RPMI8226 (cell line): ENCODE measurements around the gene OPN3.

ENCODE experiments used
- DNase-seq: peaks from one replicate; pipeline ENCODE4 v3.0.0-alpha.2; 2015

Gene OPN3

GRCh38 chr1:241645199-241645598 lies 5.0 kb upstream of the OPN3 start:
- no peak for DNase-seq

- DNase-seq = no peak
These were observed 4.1 kb upstream of the OPN3 start for GRCh38 chr1:241644259-241644658.

- no peak for DNase-seq
These were observed 2.4 kb upstream of the OPN3 start for GRCh38 chr1:241642593-241642944.

GRCh38 chr1:241641773-241642592 lies 1.8 kb upstream of the OPN3 start:
- DNase-seq = no peak

- no peak for DNase-seq
These were observed 876 bp upstream of the OPN3 start for GRCh38 chr1:241640867-241641622.

GRCh38 chr1:241639623-241640148 lies 483 bp downstream of the OPN3 start:
- peak; percentile 49 for DNase-seq

- DNase-seq = peak; percentile 40
These were observed 1.1 kb downstream of the OPN3 start for GRCh38 chr1:241638909-241639622.

GRCh38 chr1:241638099-241638682 lies 2.0 kb downstream of the OPN3 start:
- DNase-seq = no peak

- DNase-seq = no peak
These were observed 2.6 kb downstream of the OPN3 start for GRCh38 chr1:241637604-241638003.

GRCh38 chr1:241637046-241637590 lies 3.1 kb downstream of the OPN3 start:
- DNase-seq = no peak

GRCh38 chr1:241636291-241636690 lies 3.9 kb downstream of the OPN3 start:
- no peak for DNase-seq

- no peak for DNase-seq
These were observed 4.5 kb downstream of the OPN3 start for GRCh38 chr1:241635556-241636152.

GRCh38 chr1:241632987-241633386 lies 7.2 kb downstream of the OPN3 start:
- no peak for DNase-seq

- DNase-seq = no peak
These were observed 8.5 kb downstream of the OPN3 start for GRCh38 chr1:241631674-241632073.

- DNase-seq = no peak
These were observed 9.3 kb downstream of the OPN3 start for GRCh38 chr1:241630899-241631298.

GRCh38 chr1:241630476-241630875 lies 9.7 kb downstream of the OPN3 start:
- no peak for DNase-seq

- DNase-seq = no peak
These were observed 10.2 kb downstream of the OPN3 start for GRCh38 chr1:241630005-241630404.

- DNase-seq = peak; percentile 69
These were observed 12.5 kb downstream of the OPN3 start for GRCh38 chr1:241627453-241628259.

GRCh38 chr1:241624935-241625334 lies 15.2 kb downstream of the OPN3 start:
- DNase-seq = no peak

- no peak for DNase-seq
These were observed 17.5 kb downstream of the OPN3 start for GRCh38 chr1:241622669-241623068.

- no peak for DNase-seq
These were observed 22.7 kb downstream of the OPN3 start for GRCh38 chr1:241617426-241617825.
